BE2C (cell line): ENCODE data around the gene LOC128125822.

Experiments used
- DNase-seq: peaks from one replicate; pipeline ENCODE4 v3.0.0-alpha.2; 2020
- H3K27me3 ChIP-seq: fragments of 250-450 bp; sonication (Bioruptor Pico); 2 replicates; pipeline ENCODE4 v1.5.1; 2020; ENCODE audit warnings: mild to moderate bottlenecking
- H3K36me3 ChIP-seq: fragments of 250-450 bp; sonication (Bioruptor Pico); 2 replicates; pipeline ENCODE4 v1.5.1; 2020; ENCODE audit warnings: mild to moderate bottlenecking
- H3K4me1 ChIP-seq: fragments of 250-450 bp; sonication (Bioruptor Pico); 2 replicates; pipeline ENCODE4 v1.5.1; 2020
- H3K4me3 ChIP-seq: 2 replicates; pipeline ENCODE4 v1.5.1; 2011; ENCODE audit warnings: low read depth, low read length
- H3K9me3 ChIP-seq: fragments of 250-450 bp; sonication (Bioruptor Pico); 2 replicates; pipeline ENCODE4 v1.5.1; 2020
- TF ChIP-seq, protein P1 (sequence below): IDR thresholded peaks from 2 replicates; pipeline ENCODE4 v1.5.1; 2012; ENCODE audit warnings: mild to moderate bottlenecking, low read depth, low read length

LOC128125822 gene

DNA sequence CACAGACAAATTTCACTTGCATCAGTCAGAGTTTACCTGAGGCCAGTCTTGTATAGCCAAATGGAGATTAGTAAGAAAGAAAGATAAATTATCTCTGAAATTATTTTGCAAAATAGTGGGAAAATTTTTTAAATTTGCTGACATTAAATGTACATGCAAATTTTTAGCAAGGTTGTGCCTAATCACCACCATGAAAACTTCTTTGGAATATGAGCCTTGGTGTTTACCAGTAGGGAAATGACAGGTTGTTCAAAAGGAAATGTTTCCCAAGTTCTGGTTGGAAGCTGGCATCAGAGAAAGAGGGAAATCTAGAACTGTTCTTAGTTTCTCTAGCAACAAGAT lies 34.4 kb upstream of the LOC128125822 start:
- H3K4me1 ChIP-seq = no peaks in the 10 kb centered on the region
- H3K9me3 ChIP-seq = no peaks in the 10 kb centered on the region
- no peaks in the 10 kb centered on the region for H3K36me3 ChIP-seq
- H3K27me3 ChIP-seq = no peaks in the 10 kb centered on the region
- H3K4me3 ChIP-seq = no peak overlapping the region
- DNase-seq = no peak
- TF ChIP-seq, protein P1, sequence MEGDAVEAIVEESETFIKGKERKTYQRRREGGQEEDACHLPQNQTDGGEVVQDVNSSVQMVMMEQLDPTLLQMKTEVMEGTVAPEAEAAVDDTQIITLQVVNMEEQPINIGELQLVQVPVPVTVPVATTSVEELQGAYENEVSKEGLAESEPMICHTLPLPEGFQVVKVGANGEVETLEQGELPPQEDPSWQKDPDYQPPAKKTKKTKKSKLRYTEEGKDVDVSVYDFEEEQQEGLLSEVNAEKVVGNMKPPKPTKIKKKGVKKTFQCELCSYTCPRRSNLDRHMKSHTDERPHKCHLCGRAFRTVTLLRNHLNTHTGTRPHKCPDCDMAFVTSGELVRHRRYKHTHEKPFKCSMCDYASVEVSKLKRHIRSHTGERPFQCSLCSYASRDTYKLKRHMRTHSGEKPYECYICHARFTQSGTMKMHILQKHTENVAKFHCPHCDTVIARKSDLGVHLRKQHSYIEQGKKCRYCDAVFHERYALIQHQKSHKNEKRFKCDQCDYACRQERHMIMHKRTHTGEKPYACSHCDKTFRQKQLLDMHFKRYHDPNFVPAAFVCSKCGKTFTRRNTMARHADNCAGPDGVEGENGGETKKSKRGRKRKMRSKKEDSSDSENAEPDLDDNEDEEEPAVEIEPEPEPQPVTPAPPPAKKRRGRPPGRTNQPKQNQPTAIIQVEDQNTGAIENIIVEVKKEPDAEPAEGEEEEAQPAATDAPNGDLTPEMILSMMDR = no peak

GRCh38 chr6:63538550-63538949 lies 33.7 kb upstream of the LOC128125822 start:
- Histone ChIP-seq H3K4me3 (no peak overlapping the region), H3K9me3 (no peaks in the 10 kb centered on the region), H3K27me3 (no peaks in the 10 kb centered on the region), H3K36me3 (no peaks in the 10 kb centered on the region), H3K4me1 (no peaks in the 10 kb centered on the region)
- DNase-seq = no peak
- TF ChIP-seq, protein P1 = no peak

DNA sequence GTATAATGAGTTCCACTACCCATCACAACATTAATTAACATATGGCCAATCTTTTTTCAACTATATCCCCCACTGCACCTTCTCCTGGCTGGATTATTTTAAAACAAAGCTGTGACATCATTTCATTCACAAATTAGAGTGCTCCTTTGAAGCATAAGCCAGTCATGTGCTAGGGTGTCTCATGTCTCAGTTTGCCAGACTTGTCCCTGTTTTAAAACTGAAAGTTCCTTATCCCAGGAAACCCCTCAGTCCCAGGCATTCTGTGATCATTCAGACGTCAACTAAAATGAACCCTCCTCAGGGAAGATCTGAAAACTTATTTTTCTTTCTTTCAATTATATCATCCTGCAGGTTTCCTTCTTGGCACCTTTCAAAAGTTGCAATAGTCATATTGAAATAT lies 29.3 kb upstream of the LOC128125822 start:
- Histone ChIP-seq H3K9me3 (no peaks in the 10 kb centered on the region), H3K4me3 (no peak overlapping the region), H3K36me3 (no peaks in the 10 kb centered on the region), H3K4me1 (no peaks in the 10 kb centered on the region), H3K27me3 (no peaks in the 10 kb centered on the region)
- DNase-seq = no peak
- TF ChIP-seq, protein P1 = no peak

GRCh38 chr6:63543982-63544381 lies 28.3 kb upstream of the LOC128125822 start:
- Histone ChIP-seq H3K9me3 (no peaks in the 10 kb centered on the region), H3K36me3 (no peaks in the 10 kb centered on the region), H3K4me3 (no peak overlapping the region), H3K27me3 (no peaks in the 10 kb centered on the region), H3K4me1 (no peaks in the 10 kb centered on the region)
- DNase-seq = no peak
- TF ChIP-seq, protein P1 = no peak

- Histone ChIP-seq H3K9me3 (no peaks in the 10 kb centered on the region), H3K4me3 (no peak overlapping the region), H3K27me3 (no peaks in the 10 kb centered on the region), H3K4me1 (no peaks in the 10 kb centered on the region), H3K36me3 (no peaks in the 10 kb centered on the region)
- no peak for DNase-seq
- TF ChIP-seq, protein P1 = no peak
Measured at GRCh38 chr6:63546236-63546635, 26.0 kb upstream of the LOC128125822 start.

- H3K27me3 ChIP-seq = no peaks in the 10 kb centered on the region
- H3K4me1 ChIP-seq = no peaks in the 10 kb centered on the region
- H3K9me3 ChIP-seq = no peaks in the 10 kb centered on the region
- DNase-seq = no peak
- no peaks in the 10 kb centered on the region for H3K36me3 ChIP-seq
- TF ChIP-seq, protein P1 = no peak
- no peak overlapping the region for H3K4me3 ChIP-seq
Measured at GRCh38 chr6:63546697-63547096, 25.6 kb upstream of the LOC128125822 start.
